GM15510 (cell line): Measurements from ENCODE around the gene EDEM1.

Experiments used
- POLR2A ChIP-seq: IDR thresholded peaks from 3 replicates; pipeline ENCODE4 v1.6.1; 2011; ENCODE audit warnings: borderline replicate concordance; ENCODE audit not compliant: insufficient read length; ENCODE audit errors: extremely low read depth

The EDEM1 gene

GRCh38 chr3:5162102-5162501 lies 25.4 kb upstream of the EDEM1 start:
- TF ChIP-seq POLR2A, result no peak

DNA sequence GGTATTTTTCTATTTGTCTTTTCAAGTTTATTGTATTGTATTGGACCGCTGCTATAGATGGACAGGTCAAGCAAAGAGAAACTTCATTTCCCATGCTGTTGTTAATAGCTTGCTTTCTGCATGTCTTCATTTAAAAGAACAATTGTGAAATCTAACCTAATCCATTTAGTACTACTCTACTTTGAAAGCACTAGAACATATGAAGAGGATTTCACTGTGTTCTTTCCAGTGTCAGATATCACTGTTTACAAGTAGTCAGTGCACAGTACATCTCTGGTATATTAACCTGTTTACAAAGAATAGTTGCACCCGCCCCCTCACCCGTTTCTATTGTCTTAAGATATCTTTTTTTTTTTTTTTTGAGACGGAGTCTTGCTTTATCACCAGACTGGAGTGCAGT lies 21.8 kb upstream of the EDEM1 start:
- no peak for TF ChIP-seq POLR2A

- no peak for TF ChIP-seq POLR2A
Measured at GRCh38 chr3:5166846-5167245, 20.7 kb upstream of the EDEM1 start.

GRCh38 chr3:5168110-5168509 lies 19.4 kb upstream of the EDEM1 start:
- no peak for TF ChIP-seq POLR2A

GRCh38 chr3:5169807-5170206 lies 17.7 kb upstream of the EDEM1 start:
- no peak for TF ChIP-seq POLR2A

DNA sequence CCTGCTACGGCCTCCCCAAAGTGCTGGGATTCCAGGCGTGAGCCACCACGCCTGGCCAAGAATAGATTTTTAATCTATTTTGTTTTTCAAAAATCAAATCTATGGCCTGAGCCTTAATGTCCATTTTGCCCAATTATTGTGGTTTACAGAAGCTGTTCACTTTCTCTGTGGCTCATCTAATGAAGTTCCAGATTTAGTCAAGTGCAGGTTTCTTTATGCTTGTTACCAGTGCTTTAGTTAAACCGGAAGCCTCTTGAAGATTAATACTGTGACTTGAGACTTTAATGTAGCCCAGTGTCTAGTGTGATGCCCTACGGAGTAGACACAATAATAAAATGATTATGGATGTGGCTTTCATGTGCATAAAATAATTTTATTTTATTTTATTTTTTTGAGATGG lies 16.5 kb upstream of the EDEM1 start:
- no peak for TF ChIP-seq POLR2A

DNA sequence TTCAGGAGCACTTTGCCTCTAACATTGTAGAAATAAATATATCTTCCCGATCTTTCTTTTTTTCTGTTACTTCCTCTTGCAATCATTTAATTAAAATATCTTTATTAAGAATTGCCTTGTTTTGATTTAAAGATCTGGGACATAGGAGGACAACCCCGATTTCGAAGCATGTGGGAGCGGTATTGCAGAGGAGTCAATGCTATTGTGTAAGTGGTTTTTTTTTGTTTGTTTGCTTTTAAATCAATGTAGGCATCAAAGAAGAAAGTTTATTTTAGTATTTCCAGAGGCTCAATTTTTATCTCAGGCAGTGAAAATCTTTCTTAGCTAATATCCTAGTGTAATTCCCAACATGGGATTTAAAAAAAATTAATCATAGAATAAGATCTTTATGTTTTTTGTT lies 15.5 kb upstream of the EDEM1 start:
- TF ChIP-seq POLR2A, result no peak

- peak; percentile 17 for TF ChIP-seq POLR2A
Measured at GRCh38 chr3:5181469-5182141, 5.9 kb upstream of the EDEM1 start.

GRCh38 chr3:5184499-5184898 lies 3.0 kb upstream of the EDEM1 start:
- no peak for TF ChIP-seq POLR2A

DNA sequence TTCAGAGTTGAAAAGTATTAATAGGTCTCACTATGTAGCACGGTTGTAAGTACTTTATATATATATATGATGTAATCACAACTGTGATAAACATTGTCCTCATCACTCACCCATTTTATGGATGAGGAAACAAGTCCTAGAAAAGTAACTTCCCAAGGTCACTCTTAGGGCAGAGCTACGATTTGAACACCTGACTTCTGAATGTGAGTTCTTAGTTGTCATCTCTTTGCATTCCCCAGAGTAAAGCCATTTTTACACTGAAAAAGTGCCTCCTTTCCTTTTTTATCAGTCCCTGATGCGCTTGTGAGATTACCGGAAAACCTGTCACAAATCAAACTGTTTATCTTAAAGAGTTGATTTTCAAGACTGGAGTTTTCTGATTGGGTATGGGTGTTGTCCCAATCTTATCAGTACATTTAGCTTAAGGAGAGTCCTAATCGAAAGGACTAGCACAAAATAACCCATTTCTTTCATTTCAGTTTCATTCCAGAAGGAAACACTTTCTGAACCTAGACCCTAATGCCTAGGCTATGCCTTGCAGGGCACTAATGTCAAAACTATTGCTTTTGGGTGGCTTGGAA lies 2.3 kb upstream of the EDEM1 start:
- no peak for TF ChIP-seq POLR2A

- TF ChIP-seq POLR2A, result peak; percentile 26
Measured at GRCh38 chr3:5186089-5186857, 1.2 kb upstream of the EDEM1 start.

GRCh38 chr3:5186858-5187155 lies 700 bp upstream of the EDEM1 start:
- no peak for TF ChIP-seq POLR2A

DNA sequence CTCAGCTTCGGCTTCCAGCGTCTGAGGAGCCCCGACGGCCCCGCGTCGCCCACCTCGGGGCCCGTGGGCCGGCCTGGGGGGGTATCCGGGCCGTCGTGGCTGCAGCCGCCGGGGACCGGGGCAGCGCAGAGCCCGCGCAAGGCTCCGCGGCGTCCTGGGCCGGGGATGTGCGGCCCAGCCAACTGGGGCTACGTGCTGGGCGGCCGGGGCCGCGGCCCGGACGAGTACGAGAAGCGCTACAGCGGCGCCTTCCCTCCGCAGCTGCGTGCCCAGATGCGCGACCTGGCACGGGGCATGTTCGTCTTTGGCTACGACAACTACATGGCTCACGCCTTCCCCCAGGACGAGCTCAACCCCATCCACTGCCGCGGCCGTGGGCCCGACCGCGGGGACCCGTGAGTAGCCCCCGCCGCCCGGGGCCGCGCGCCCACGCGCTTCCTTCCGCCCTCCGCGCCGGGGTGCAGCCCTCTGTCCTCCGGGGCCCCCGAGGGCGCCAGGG lies 462 bp downstream of the EDEM1 start:
- TF ChIP-seq POLR2A, result no peak

DNA sequence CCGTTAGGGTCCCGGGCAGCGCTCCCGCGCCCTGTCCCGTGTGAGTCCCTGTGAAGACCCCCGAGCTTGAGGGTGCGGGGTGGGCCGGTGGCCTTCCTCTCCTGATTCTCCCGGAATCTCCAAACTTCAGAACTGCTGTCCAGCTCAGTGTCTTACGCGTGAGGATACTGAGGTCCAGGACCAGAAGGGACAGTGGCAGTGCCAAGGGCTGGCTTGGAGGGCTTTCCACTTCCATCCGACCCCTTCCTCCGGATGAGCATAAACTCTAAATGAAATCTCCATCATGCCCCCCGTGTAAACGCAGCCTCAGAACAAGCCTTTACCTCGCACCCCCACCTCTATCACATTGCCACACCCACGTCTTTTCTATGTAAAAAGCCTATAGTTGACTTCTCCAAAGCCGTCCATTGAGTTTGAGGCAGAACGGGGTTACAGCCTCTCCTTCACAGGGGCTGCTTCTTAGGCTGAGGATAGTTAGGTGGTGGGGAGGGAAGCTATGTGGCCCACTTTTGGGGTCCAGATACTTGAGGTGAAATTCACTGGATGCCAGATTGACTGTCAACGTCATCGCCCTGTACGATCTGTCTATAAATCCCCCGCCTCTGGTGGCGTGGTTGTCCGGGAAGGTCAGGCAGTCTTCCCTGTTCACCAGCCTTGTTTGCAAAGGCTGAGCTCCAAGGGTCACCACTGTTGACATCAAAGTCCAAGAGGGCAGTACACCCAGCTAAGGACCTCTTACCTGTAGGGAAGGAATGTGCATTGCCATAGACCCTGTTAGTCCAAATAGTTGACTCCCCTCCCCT lies 1.1 kb downstream of the EDEM1 start:
- TF ChIP-seq POLR2A, result peak; percentile 30

DNA sequence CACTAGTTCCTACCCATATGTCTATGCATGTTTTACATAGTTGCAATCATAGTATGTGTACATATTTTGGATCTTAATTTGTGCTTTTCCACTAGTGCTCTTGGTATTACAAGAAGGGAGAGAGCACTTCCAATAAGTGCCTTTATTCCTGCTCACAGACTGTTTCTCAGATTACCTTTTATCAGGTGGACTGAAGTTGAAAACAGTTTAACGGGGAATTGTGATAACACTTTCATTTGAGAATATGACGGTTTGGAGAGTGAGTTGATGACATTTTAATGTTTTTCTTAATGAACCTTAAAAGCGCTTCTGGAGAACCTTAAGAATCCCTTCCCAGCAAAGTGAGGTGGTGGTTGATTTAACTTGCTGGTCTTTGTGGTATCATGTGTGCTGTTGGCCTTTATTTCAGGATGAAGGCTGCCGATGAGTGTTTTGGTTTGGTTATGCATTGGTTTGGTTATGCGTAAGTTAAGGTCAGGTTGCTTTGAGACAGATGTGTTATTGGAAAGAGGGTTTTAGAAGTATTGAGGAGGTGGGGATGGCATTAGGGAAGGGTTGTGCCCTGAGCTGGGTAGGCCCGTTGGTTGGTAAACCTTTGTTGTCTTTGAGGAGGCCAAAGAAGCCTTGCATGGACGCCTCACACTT lies 2.8 kb downstream of the EDEM1 start:
- TF ChIP-seq POLR2A, result no peak

DNA sequence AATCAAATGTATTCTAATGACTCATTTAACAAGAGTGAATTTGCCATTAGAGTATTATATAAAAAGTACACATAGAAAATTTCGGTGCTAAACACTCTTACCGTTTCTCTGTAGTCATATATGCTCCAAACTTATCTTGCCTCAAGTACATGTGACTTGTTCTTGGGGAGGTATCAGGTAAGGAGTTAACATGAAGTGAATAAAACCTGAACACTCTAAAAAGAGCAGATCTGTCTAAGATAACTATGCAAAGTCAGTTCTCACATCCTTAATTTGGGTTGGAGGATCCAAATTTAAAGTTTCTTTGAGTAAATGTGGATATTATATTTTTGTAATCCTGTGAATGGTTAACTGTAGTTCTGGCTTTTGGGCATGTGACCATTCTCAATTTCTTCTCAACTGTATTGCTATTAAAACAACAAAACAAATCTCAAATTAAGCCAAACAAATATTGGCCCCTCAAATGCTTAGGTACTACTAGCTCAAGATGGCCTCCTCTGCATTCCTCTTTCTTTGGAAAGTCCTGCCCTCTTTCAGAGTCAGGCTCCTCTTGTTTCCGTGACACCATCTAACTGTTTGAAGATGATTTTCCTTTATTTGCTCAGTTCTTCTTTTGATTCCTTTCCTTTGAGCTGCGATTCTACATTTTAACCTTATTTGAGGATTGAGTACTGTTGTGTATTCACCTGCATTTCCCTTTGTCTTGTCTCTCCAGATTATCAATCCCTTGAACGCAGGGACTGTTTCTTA lies 4.2 kb downstream of the EDEM1 start:
- peak; percentile 38 for TF ChIP-seq POLR2A
